ENCODE measurements around the gene RHOH.
A peak's percentile ranks its signal among the peaks of the same experiment; 100 is the strongest.
"Not testable (repeated sequence)": the region's sequence is repeated elsewhere in the genome, so short reads cannot be mapped to it uniquely, and the experiment has no call there.

RHOH gene

GRCh38 chr4:40196724-40197281, at the start of gene RHOH:
Gene RHOH (plus strand): TSS chr4:40197031. CDS start chr4:40243387, 46,356 bp downstream.
- TF ChIP-seq CTCF (IDR thresholded peaks at IDR 0.05; ENCODE audit: low read length, missing control alignments) = no peak
- no peak for DNase-seq (ENCODE audit: low read depth)
- no peak within 1 kb of the TSS for H3K4me3 ChIP-seq (replicated peaks; ENCODE audit: low read depth, low read length)

- not testable (repeated sequence) for H3K4me3 ChIP-seq (replicated peaks; ENCODE audit: low read depth, low read length); DNase-seq (ENCODE audit: low read depth)
Measured at GRCh38 chr4:40147490-40147889, 49.3 kb upstream of the RHOH start.

GRCh38 chr4:40149960-40150385, 46.9 kb upstream of the RHOH start:
- DNase-seq (ENCODE audit: low read depth) = peak; percentile 83

GRCh38 chr4:40150932-40151331, 45.9 kb upstream of the RHOH start:
- no peak overlapping the region for H3K4me3 ChIP-seq (replicated peaks; ENCODE audit: low read depth, low read length)
- no peak for TF ChIP-seq CTCF (IDR thresholded peaks at IDR 0.05; ENCODE audit: low read length, missing control alignments)
- no peak for DNase-seq (ENCODE audit: low read depth)

More at GRCh38 chr4:40149960-40150385, 46.9 kb upstream of the RHOH start:
- peak; percentile 72 for TF ChIP-seq CTCF (IDR thresholded peaks at IDR 0.05; ENCODE audit: low read length, missing control alignments)
- H3K4me3 ChIP-seq (replicated peaks; ENCODE audit: low read depth, low read length) = no peak overlapping the region

GRCh38 chr4:40152637-40153036, 44.2 kb upstream of the RHOH start:
- DNase-seq (ENCODE audit: low read depth) = no peak
- TF ChIP-seq CTCF (IDR thresholded peaks at IDR 0.05; ENCODE audit: low read length, missing control alignments) = no peak
- no peak overlapping the region for H3K4me3 ChIP-seq (replicated peaks; ENCODE audit: low read depth, low read length)

- no peak overlapping the region for H3K4me3 ChIP-seq (replicated peaks; ENCODE audit: low read depth, low read length)
- TF ChIP-seq CTCF (IDR thresholded peaks at IDR 0.05; ENCODE audit: low read length, missing control alignments) = no peak
- DNase-seq (ENCODE audit: low read depth) = no peak
Measured at GRCh38 chr4:40157436-40157835, 39.4 kb upstream of the RHOH start.

GRCh38 chr4:40160258-40160657, 36.6 kb upstream of the RHOH start:
- no peak for TF ChIP-seq CTCF (IDR thresholded peaks at IDR 0.05; ENCODE audit: low read length, missing control alignments)
- no peak for DNase-seq (ENCODE audit: low read depth)
- H3K4me3 ChIP-seq (replicated peaks; ENCODE audit: low read depth, low read length) = no peak overlapping the region
